Testis (tissue), 2 donors: ENCODE data around the gene SSR1.
"Not testable (repeated sequence)": the region's sequence is repeated elsewhere in the genome, so short reads cannot be mapped to it uniquely, and the experiment has no call there.

Experiments
- CTCF ChIP-seq, 3 experiments: fragments of 450-650 bp in 2 of 3; fragments of 200-600 bp in 1 of 3; sonication (generic) in 1 of 3; IDR thresholded peaks; one replicate each; pipeline ENCODE4 v1.5.1; 2016 to 2019; ENCODE audit warnings: antibody characterized with exemption in 3 of 3, mild to moderate bottlenecking in 2 of 3, moderate library complexity in 1 of 3
- POLR2A ChIP-seq: fragments of 450-650 bp; IDR thresholded peaks from one replicate; pipeline ENCODE4 v1.6.1; 2017; ENCODE audit warnings: antibody characterized with exemption, mild to moderate bottlenecking, moderate library complexity

- TF ChIP-seq POLR2A; CTCF (IDR thresholded peaks at IDR 0.05): not testable (repeated sequence)
Measured at GRCh38 chr6:7315087-7315947, 2.3 kb upstream of the SSR1 start.
